Activated gamma-delta T cell treated with anti-CD3 and anti-CD28 coated beads, Interleukin-2, amount 50 U/mL, for 16 hours (primary cell): Measurements from ENCODE around the gene MYO7B.

Source experiments
- DNase-seq: peaks from one replicate; pipeline ENCODE4 v3.0.0-alpha.2; 2020; ENCODE audit warnings: low read depth

MYO7B gene

GRCh38 chr2:127664065-127664894 is 128.8 kb downstream of the MYO7B start:
- no peak for DNase-seq

GRCh38 chr2:127664895-127665225 is 129.4 kb downstream of the MYO7B start:
- DNase-seq, result no peak

GRCh38 chr2:127665267-127665893 is 129.9 kb downstream of the MYO7B start:
- no peak for DNase-seq

DNA sequence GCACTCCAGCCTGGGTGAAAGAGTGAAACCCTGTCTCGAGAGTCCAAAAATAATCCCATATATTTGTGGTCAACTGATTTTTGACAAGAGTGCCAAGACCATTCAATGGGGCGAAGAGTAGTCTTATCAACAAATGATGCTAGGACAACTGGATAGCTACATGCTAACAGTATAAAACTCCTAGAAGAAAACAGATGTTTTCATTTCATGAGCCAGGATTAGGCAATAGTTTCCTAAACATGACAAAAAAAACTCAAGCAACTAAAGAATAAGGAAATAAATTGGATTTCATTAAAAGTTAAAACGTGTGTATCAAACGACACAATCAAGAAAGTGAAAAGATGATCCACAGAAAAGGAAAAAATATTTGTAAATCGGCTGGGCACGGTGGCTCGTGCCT is 133.6 kb downstream of the MYO7B start:
- no peak for DNase-seq

GRCh38 chr2:127670055-127670956 is 134.8 kb downstream of the MYO7B start:
- DNase-seq, result no peak

GRCh38 chr2:127670957-127671290 is 135.4 kb downstream of the MYO7B start:
- DNase-seq, result no peak

- DNase-seq, result no peak
Measured at GRCh38 chr2:127671557-127672302, 136.2 kb downstream of the MYO7B start.

DNA sequence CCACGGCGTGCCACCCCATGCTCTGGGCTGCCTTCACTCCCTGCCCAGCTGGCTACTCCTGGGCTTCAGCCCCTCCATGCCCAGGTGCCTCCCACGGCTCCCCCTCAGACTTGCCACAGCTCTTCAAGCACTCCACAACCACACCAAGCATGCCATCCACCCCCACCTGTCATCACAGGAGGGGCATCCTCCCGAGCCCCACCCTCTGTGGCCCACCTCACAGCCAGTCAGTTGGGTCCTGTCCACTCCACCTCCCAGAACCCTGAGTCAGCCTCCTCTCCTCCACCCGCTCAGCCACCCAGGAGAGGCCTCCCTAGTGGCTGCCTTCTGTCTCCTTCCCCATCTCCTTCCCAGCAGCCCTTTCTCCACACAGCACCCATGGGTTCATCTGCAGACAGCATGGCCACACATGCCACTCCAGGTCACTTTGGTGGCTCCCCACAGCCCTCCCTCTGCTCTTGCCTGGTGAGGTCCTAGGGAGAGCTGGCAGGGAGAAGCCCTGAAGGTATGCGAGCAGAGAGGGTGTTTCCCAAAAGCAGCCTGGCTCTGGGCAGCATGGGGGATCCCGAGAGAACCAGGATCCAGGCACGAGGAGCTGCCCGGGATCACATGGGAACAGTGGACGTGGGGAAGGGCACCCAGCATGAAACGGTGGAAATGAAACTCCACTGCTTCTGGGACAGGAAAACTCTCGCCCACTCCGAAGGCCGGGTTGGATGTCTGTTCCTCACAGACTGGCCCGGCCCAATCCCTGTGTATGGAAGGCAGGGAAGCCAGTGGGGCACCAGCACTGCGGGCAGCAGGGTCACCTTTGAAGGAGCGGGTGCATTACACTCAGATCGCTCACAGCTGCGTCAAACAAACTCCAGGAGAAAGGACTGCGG is 137.1 kb downstream of the MYO7B start:
- no peak for DNase-seq

- DNase-seq, result no peak
Measured at GRCh38 chr2:127673291-127674069, 138.0 kb downstream of the MYO7B start.

DNA sequence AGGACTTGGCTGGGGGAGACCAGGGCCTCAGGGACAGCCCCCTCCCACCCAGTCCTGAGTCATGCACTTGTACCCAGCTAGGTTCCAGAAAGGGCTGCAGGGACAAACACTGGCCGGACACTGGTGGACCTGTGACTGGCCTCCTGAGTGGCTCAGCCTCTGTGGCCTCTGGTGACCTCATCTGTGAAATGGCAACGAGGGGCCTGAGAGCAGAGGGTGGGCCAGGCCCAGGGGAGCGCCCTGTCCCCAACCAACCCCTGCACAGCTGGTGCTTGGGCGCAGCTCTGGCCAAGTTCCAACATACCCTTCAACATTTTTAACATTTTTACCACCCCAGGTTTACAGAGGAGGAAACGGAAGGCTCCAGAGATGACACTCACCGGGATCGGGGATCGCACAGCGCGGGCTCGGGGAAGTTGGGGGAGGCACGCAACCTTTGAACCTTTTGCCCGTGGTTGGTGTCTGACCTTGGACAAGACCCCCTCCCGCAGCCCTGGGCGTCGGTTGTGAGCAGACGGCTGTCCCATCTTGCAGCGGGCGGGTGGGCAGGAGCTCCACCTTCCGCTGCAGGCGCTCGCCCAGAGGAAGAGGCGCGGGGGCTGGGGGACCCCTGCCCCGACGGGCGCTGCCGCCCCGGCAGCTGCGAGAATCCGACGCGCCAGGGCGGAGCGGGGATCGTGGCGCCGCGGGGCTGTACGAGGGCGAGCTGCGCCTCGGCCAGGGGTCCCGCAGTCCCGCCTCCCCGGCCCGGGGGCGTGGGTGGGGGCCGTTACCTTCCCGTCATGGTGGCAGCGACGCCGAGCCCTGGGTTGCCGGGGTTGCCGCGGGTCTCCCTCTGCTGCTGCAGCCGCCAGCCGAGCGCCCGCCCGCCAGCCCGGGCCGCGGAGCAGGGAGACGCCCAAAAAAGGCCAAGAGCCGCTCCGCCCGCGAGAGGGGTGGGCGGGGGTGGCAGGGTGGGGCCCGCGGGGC is 139.0 kb downstream of the MYO7B start:
- no peak for DNase-seq

DNA sequence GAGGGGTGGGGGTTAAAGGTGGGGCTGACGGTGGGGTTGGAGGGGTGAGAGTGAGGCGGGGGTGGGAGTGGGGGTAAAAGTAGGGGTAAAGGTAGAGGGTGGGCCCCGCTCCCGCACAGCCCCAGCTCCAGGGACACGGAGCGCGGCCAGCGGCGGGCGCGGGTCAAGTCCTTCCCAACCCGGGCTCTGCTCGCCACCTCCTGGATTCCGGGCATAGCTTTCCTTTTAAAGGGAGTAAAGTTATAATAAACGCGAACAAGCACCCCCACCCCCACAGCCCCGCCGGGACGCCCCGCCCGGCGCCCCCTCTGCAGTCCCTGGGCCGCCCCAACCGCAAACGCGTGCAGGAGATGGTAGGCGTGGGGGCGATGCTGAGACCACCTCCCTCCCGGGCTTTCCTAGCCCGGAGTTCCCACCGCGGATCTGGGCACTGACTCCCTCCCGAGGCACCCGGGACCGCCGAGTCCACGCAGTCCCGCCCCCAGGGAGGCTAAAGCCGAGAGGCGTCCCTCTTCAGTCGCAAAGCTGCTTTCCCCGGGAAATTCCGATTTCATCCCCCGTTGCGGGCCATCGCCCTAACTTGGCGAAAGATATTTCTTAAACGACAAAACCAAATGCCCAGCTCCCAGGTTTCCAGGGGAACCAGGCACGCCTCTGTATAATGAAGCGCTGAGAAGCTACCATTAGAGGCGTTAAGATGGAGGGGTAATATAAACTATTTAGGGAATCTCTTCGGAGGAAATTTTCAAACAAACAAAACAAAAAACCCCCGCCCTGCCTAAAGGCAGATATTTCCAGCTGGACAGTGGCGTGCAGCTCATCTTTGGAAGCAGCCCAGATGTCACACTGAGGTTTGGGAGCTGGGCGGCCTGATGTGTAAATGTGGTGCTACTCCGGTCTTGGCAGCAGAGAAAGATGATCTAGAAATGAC is 140.1 kb downstream of the MYO7B start, which contains the start of gene LIMS2:
LIMS2 (minus strand) TSS at position 200 of the 931 bp plus-strand sequence. CDS start 506 bp downstream, outside the sequence.
- DNase-seq, result no peak

DNA sequence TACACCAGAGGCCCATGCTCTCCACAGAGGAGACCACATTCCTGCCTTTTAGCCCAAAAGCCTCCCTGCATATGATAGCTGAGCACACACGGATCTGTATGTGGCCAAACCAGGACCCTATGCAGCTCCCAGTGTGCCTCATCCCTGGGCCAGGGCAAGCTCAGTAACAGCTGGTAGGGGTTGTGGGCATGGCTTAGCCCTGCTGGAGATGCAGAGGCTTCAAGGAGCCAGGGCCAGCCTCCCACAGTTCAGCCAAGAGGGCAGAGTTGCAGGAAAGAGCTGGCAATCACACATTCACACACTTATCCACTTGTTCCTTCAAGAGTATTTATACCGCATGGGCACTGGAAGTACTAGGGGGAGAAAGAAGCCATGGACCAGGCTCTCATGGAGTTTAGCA is 141.4 kb downstream of the MYO7B start:
- no peak for DNase-seq

GRCh38 chr2:127678531-127678930 is 143.0 kb downstream of the MYO7B start:
- DNase-seq, result no peak

DNA sequence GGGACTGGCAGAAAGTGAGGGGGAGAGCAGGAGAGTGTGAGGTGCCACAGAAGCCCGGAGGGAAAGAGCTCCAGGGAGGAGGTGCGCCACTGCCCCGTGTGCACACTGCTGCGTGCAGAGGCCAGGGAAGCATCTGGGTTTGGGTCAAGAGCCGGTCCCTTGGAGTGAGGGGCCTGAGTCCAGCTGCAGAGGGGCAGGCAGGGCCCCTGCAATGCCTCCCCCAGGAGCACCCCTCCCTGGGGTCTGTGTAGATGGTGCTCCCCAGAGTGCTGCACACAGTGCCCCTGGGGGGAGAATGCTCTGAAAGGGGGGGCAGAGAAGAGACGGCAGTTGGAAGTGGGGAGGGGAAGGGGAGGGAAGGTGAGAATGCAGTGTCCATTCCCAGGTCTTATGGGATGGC is 143.5 kb downstream of the MYO7B start:
- DNase-seq, result no peak

GRCh38 chr2:127679680-127680361 is 144.3 kb downstream of the MYO7B start:
- DNase-seq, result no peak

GRCh38 chr2:127680706-127681287 is 145.3 kb downstream of the MYO7B start:
- DNase-seq, result no peak

DNA sequence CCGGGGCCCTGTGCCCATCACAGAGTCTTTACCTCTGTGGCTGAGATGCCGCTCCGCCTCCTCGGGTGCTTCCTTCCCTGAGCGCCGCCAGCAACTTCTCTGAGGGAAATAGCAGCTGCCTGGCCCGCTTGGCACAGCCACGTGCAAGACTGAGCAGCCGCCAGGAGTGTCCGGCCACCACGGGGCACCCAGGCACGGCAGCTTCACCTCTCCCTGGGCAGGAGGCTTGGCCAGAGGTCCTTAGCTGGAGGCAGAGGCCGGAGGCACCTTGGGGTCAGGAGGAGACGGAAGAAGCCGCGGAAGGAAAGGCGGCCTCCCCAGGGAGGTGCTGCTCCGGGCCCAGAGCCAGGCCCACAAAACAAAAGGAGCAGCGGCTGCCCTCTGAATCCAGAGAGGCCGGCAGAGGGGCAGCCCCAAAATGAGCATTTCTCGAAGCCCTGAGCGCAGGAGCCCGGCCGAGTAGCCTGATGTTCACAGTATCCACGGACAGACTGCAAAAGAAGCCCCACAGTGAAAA is 145.9 kb downstream of the MYO7B start:
- no peak for DNase-seq
